Measurements from ENCODE around the gene DACT2. TPM values are rescaled to one million over a fixed set of nuclear protein-coding genes. Genes with fewer than 3 reads are reported as not detected.

DACT2 gene
- total RNA-seq, 4 donors from 2014 or later: 0.38 TPM; not detected in 3

GRCh38 chr6:168358842-168359420 is 39.4 kb upstream of the DACT2 start:
- TF ChIP-seq CTCF (IDR thresholded peaks at IDR 0.05; ENCODE audit: low read depth): no peak

GRCh38 chr6:168355716-168356522 is 36.3 kb upstream of the DACT2 start:
- no peak for TF ChIP-seq CTCF (IDR thresholded peaks at IDR 0.05; ENCODE audit: low read depth)

- TF ChIP-seq CTCF (IDR thresholded peaks at IDR 0.05; ENCODE audit: low read depth): no peak
Observed at GRCh38 chr6:168354338-168354737, 34.8 kb upstream of the DACT2 start.

- no peak for TF ChIP-seq CTCF (IDR thresholded peaks at IDR 0.05; ENCODE audit: low read depth)
Observed at GRCh38 chr6:168353041-168353440, 33.5 kb upstream of the DACT2 start.

- TF ChIP-seq CTCF (IDR thresholded peaks at IDR 0.05; ENCODE audit: low read depth): no peak
Observed at GRCh38 chr6:168352096-168352495, 32.5 kb upstream of the DACT2 start.

GRCh38 chr6:168349718-168350210 is 30.2 kb upstream of the DACT2 start:
- TF ChIP-seq CTCF (IDR thresholded peaks at IDR 0.05; ENCODE audit: low read depth): no peak

- no peak for TF ChIP-seq CTCF (IDR thresholded peaks at IDR 0.05; ENCODE audit: low read depth)
Observed at GRCh38 chr6:168348186-168348585, 28.6 kb upstream of the DACT2 start.
